ENCODE results near the gene HSPA2. TPM values are rescaled to one million over a fixed set of nuclear protein-coding genes. Genes with fewer than 3 reads are reported as not detected.
A peak's percentile ranks its signal among the peaks of the same experiment; 100 is the strongest.

Gene HSPA2
- total and polyA plus RNA-seq, 2 of the 4 experiments (the other 2 are of a cell fraction), result 18.4 to 19.7 TPM

GRCh38 chr14:64542836-64543201 lies 2.3 kb downstream of the HSPA2 start:
- no peak overlapping the region for H4K91ac ChIP-seq (ENCODE audit: insufficient read depth, low read depth, low read length)
- BruUV-seq (replicated peaks), result no TSS peak
- no CpG with 5 or more reads among the region's 4 CpGs for WGBS, 2 experiments (ENCODE audit: extremely low coverage in 2 of 2, insufficient read length in 1 of 2)
- intact Hi-C loops (cut with micrococcal nuclease), result loop anchor here (5.0 kb wide), 1 partner anchor 69 kb away; no protein-coding TSS in a partner anchor
- no peak overlapping the region for H2BK20ac ChIP-seq (ENCODE audit: low read depth, low read length)
- no peak overlapping the region for H3K14ac ChIP-seq (replicated peaks; ENCODE audit: low read depth, low read length)
- no peaks in the 10 kb centered on the region for H3K27me3 ChIP-seq (ENCODE audit: control insufficient read depth, insufficient read depth, low read length)
- H3K4me2 ChIP-seq (ENCODE audit: low read depth, low read length), result peak overlapping the region; percentile 70
- H3K9me3 ChIP-seq (ENCODE audit: control insufficient read depth, insufficient read depth, low read length), result peaks cover 11% of the 10 kb centered on the region
- H3K27ac ChIP-seq (ENCODE audit: insufficient read depth, low read length), result no peak overlapping the region
- ChIA-PET POLR2A (ENCODE audit: unreplicated experiment) (interaction anchor here (0.7 kb wide), 1 partner anchor 86 kb away, joined by 4 read pairs; no protein-coding TSS in a partner anchor), CTCF (no interaction called here)
- no peak overlapping the region; the same call in 1 of the 2 replicates for H3K23ac ChIP-seq (ENCODE audit: low read depth, low read length)
- no peaks in the 10 kb centered on the region for H4K20me1 ChIP-seq (ENCODE audit: insufficient read depth, low read length)
- H3K4me1 ChIP-seq (ENCODE audit: control insufficient read depth, insufficient read depth, low read length), result no peaks in the 10 kb centered on the region; the same call in 1 of the 2 replicates
- in situ Hi-C loops (cut with MboI; ENCODE audit: low sequenced_read_pairs), result loop anchor here (5.0 to 25.0 kb wide), 2 partner anchors 89 to 369 kb away; partner anchors contain the start of gene CHURC1
- dilution Hi-C loops (cut with HindIII; ENCODE audit: low sequenced_read_pairs, unreplicated experiment), result no loop called here
- peaks cover 15 to 27% of the 10 kb centered on the region in 2 experiments; a peak in 3 of 4 replicates for H3K79me1 ChIP-seq (ENCODE audit: low read depth in 1 of 2, low read length in 2 of 2)
- no peak overlapping the region for H3K18ac ChIP-seq (ENCODE audit: low read depth, low read length)
- no peak overlapping the region for H3K4ac ChIP-seq (ENCODE audit: low read depth, low read length)
- H2AK5ac ChIP-seq (ENCODE audit: low read depth, low read length), result no peak overlapping the region
- no peak overlapping the region; a peak in 1 of 4 replicates for H4K8ac ChIP-seq (ENCODE audit: low read depth in 2 of 2, low read length in 2 of 2)
- H2BK120ac ChIP-seq (ENCODE audit: low read depth, low read length), result no peak overlapping the region
- peaks cover 12% of the 10 kb centered on the region; the same call in 1 of the 2 replicates for H3K9me1 ChIP-seq (ENCODE audit: insufficient read depth, low read length)
- no peak overlapping the region for H4K5ac ChIP-seq (ENCODE audit: low read depth, low read length)
- H2BK5ac ChIP-seq (ENCODE audit: low read depth, low read length, poor library complexity, severe bottlenecking), result no peak overlapping the region
- no peak overlapping the region for H3K56ac ChIP-seq (ENCODE audit: extremely low read depth, insufficient read depth, low read length)
- H3K4me3 ChIP-seq (ENCODE audit: insufficient read depth, low read depth, low read length), result peak overlapping the region; percentile 67
- ATAC-seq (ENCODE audit: low read depth) (no peak), DNase-seq (no peak)
- no peak overlapping the region for H2AFZ ChIP-seq (replicated peaks; ENCODE audit: low read length, poor library complexity)
- peak overlapping the region; percentile 80; the same call in 1 of the 2 replicates for H3K9ac ChIP-seq (ENCODE audit: low read depth, low read length)
- H2AK9ac ChIP-seq (replicated peaks; ENCODE audit: low read depth, low read length, poor library complexity), result no peak overlapping the region
- no peaks in the 10 kb centered on the region; the same call in 1 of the 2 replicates for H3K36me3 ChIP-seq (ENCODE audit: control insufficient read depth, insufficient read depth, low read length)
- H2BK15ac ChIP-seq (ENCODE audit: low read depth, low read length), result no peak overlapping the region
- peak; percentile 70 for TF ChIP-seq MAFK (IDR thresholded peaks at IDR 0.05; ENCODE audit: low read depth, low read length)
- TF ChIP-seq ELK1 (IDR thresholded peaks at IDR 0.05; ENCODE audit: borderline replicate concordance, low read depth, low read length), result no peak
